HG03108 (cell line): ENCODE data around the gene TAS2R14.

Experiments
- ATAC-seq: cut with Tn5 transposase; IDR thresholded peaks from one replicate; pipeline ENCODE4 v1.9.1; 2021; ENCODE audit warnings: moderate library complexity; ENCODE audit not compliant: unreplicated experiment

The TAS2R14 gene

DNA sequence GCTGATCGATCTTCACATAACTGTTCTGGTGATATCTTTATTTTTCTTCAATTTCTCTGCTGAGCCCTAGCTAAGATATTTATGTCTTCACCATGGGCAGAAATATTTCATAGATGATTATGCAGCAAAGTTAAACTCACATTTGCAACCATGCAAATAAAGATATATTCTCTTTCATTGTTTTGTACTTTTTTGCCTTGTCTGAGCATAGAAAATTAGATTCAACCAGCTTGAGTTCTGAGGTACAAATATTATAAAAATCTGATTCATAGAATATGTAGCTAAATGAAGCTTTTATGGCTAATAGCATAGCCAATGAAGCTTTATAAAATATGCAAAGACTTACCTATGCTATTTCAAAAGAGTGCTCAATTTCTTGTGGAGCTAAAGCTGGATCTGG, 29.6 kb downstream of the TAS2R14 start, which contains the start of gene TAS2R13:
TSS of gene TAS2R13 (minus strand) at position 101 of the 400 bp plus-strand sequence. CDS start 264 bp downstream, outside the sequence.
- no peak for ATAC-seq

- no peak for ATAC-seq
Measured at GRCh38 chr12:10904686-10905085, 34.4 kb downstream of the TAS2R14 start.

DNA sequence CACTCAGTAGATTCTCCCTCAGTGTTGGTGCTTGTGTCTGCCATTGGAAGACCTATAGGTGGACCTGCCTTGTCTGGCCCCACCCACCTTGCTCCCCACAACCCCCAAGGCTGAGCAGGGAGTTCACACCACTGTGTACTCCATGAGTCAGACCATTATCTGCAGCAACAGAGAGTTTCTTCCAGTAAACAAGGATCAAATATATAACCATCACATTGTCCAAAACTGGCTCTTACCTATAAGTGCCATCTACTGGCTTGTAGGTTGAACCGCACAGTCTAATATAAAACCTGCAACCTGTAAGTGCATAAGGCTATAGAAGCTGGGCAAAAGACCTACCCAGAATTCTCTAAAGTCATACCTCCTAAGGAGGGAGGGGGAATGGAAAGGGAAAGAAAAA, 37.6 kb downstream of the TAS2R14 start:
- no peak for ATAC-seq

DNA sequence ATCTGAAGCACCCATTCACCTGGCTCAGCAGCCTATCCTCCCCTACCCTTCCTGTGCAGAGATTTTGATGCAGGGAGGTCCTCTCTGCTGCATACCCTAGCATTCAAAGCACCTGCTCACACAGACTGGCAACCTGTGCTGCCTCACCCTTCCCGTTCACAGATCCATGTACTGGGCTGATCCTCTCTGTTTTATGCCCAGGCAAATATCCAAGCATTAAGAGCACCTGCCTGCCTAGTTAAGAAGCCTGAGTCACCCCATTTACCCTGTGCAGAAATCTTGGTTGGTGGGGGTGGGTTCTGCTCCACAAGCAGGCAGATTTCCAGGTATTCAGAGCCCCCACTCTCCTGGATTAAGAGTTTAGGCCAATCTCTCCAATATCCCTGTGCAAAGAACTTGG, 38.1 kb downstream of the TAS2R14 start:
- no peak for ATAC-seq

DNA sequence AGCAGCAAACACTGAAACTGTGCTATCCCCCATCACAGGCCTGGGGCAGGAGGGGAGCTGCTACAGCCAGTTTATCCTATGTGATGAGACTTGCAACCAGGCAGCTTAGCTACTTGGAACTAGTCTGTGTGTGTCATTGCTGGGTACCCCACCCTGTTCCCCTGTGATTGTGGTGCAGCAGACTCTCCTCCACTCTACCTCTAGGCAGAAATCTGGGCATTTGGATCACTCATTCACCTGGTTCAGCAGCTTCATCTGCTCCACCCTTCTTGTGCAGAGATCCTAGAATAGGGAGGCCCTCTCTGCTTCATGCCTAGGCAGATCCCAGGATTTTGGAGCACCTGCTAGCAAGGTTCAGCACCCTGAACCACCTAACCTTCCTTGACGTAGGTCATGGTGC, 38.5 kb downstream of the TAS2R14 start:
- ATAC-seq, result no peak

GRCh38 chr12:10896854-10897253, 42.2 kb downstream of the TAS2R14 start:
- ATAC-seq, result no peak

GRCh38 chr12:10891937-10892336, 47.1 kb downstream of the TAS2R14 start:
- no peak for ATAC-seq

DNA sequence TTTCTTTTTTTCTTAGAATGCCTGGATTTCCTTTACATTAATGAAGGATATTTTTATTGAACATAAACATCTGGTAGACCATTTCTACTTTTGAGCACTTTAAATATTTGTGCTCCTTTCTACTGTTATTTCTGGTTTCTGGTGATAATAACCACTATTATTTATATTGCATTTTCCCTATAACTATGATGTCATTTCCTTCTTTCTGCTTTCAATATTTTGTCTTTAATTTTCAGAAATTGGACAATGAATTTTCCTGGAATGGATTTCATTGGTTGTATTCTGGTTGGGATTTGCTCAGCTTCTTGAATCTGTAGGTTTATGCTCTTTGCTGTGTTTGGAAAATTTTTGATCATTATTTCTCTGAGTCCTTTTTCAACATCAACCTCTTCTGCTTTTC, 49.8 kb downstream of the TAS2R14 start:
- no peak for ATAC-seq
